22Rv1 (cell line): ENCODE measurements around the gene LTBP1.

Experiments
- ZFX ChIP-seq: fragments of 450-650 bp; IDR thresholded peaks from 2 replicates; pipeline ENCODE4 v1.6.1; 2017; ENCODE audit warnings: antibody characterized with exemption, borderline replicate concordance
- TF ChIP-seq, protein P1 (sequence below): fragments of 450-650 bp; IDR thresholded peaks from 2 replicates; pipeline ENCODE4 v1.5.1; 2017; ENCODE audit warnings: mild to moderate bottlenecking

DNA sequence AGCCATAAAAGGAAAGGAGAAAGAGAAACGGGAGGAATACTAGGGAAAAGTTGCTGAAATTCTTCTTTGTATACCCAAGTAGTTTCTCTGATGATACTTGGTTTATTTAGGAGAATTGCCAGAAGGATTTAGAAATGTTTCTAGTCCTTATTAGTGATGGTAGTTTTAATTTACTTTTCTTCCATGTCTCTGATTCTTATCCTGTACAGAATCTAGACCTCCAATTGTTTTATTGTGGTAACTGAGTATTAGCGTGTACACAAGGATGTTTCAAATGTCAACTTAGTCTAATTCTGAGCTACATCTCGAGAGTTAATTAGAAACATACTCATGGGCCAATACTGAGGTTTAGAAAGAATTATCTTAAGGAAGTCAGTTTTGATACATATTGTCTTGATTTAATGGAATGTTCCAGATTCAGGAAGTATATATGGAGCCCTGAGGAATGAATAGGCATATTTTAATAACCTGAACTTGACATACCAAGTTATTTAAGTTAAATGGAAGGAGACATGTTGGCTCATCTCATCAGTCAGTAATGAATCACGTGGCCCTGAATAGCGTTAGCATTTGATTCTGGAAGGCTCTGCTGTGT lies 219.6 kb downstream of the LTBP1 start:
- TF ChIP-seq, protein P1, sequence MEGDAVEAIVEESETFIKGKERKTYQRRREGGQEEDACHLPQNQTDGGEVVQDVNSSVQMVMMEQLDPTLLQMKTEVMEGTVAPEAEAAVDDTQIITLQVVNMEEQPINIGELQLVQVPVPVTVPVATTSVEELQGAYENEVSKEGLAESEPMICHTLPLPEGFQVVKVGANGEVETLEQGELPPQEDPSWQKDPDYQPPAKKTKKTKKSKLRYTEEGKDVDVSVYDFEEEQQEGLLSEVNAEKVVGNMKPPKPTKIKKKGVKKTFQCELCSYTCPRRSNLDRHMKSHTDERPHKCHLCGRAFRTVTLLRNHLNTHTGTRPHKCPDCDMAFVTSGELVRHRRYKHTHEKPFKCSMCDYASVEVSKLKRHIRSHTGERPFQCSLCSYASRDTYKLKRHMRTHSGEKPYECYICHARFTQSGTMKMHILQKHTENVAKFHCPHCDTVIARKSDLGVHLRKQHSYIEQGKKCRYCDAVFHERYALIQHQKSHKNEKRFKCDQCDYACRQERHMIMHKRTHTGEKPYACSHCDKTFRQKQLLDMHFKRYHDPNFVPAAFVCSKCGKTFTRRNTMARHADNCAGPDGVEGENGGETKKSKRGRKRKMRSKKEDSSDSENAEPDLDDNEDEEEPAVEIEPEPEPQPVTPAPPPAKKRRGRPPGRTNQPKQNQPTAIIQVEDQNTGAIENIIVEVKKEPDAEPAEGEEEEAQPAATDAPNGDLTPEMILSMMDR = no peak
- TF ChIP-seq ZFX = no peak
